Measurements from ENCODE around the gene ZNF618. TPM values are rescaled to one million over a fixed set of nuclear protein-coding genes. Genes with fewer than 3 reads are reported as not detected.

ZNF618 gene
- total and polyA plus RNA-seq, 8 donors = 9.9 to 38.6 (median 34.9) TPM

DNA sequence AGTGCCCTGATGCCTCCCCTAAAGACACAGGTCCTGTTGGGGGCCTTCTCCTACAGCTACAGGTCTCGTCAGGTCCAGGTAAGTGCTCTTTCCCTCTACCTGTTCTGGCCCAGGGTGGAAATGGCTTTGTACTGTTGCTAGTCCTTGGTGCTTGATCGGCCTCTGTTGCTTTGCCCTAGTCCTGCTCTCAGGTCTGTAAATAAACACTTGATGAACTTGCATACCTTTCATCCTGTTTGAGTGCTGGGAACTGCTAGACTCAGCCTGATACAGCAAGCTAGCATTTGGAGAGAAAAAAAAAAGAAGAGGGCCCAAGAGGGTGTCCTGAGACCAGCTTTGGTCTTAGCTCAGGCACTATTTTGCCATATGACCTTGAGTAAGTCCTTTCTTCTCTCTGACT is 21.8 kb upstream of the ZNF618 start:
- intact Hi-C loops (cut with DNase I) = no loop called here
- H3K4me3 ChIP-seq = no peak overlapping the region
- no peaks in the 10 kb centered on the region for H3K9me3 ChIP-seq
- H3K36me3 ChIP-seq = no peaks in the 10 kb centered on the region
- H3K4me1 ChIP-seq = no peaks in the 10 kb centered on the region
- H3K27ac ChIP-seq = no peak overlapping the region
- ATAC-seq (peak; percentile 97), DNase-seq (peak in 1 of 4 donors; percentile 35)
- H3K27me3 ChIP-seq = no peaks in the 10 kb centered on the region
- TF ChIP-seq, protein P1, sequence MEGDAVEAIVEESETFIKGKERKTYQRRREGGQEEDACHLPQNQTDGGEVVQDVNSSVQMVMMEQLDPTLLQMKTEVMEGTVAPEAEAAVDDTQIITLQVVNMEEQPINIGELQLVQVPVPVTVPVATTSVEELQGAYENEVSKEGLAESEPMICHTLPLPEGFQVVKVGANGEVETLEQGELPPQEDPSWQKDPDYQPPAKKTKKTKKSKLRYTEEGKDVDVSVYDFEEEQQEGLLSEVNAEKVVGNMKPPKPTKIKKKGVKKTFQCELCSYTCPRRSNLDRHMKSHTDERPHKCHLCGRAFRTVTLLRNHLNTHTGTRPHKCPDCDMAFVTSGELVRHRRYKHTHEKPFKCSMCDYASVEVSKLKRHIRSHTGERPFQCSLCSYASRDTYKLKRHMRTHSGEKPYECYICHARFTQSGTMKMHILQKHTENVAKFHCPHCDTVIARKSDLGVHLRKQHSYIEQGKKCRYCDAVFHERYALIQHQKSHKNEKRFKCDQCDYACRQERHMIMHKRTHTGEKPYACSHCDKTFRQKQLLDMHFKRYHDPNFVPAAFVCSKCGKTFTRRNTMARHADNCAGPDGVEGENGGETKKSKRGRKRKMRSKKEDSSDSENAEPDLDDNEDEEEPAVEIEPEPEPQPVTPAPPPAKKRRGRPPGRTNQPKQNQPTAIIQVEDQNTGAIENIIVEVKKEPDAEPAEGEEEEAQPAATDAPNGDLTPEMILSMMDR (IDR thresholded peaks at IDR 0.05) = no peak

DNA sequence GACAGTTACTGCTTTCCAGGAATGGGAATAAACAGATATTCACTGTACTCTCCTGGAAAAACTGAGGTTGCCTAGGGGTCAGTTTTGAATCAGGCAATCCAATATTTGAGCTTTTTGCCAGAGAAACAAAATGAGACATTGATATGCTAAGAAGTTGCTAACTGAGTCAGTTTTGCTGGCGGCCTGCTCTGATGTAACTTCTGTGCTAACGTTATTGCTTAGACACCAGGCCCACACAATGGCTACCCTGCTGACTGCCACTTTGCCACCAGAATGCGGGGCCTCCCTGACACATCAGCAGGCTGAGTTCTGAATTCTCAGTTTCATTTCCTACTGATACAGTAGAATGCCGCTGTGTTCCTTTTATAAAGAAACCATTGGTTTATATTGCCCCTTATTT is 18.2 kb upstream of the ZNF618 start:
- ATAC-seq (peak; percentile 26), DNase-seq (peak in 1 of 4 donors; percentile 53)
- no peaks in the 10 kb centered on the region for H3K9me3 ChIP-seq
- H3K36me3 ChIP-seq = no peaks in the 10 kb centered on the region
- H3K27ac ChIP-seq = no peak overlapping the region
- H3K4me1 ChIP-seq = no peaks in the 10 kb centered on the region
- TF ChIP-seq, protein P1 (IDR thresholded peaks at IDR 0.05) = no peak
- intact Hi-C loops (cut with DNase I) = no loop called here
- no peaks in the 10 kb centered on the region for H3K27me3 ChIP-seq
- H3K4me3 ChIP-seq = no peak overlapping the region

DNA sequence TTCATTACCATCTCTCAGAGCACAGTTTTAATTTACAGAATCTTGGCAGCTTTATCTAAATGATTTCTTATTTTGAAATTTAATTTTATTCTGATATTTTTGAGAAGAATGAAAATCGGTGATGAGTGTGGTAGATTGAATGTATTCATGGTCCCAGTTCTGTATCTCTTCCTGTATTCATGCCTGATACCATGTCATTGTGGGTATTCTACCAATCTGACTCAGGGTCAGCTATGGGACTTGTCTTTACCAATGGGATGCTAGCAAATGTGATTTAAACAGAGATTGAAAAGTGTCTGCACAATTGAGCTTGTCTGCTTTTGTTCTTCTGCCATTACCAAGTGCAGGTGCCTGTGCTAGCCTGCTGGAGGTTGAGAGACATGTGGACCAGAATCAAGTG is 17.8 kb upstream of the ZNF618 start:
- TF ChIP-seq, protein P1 (IDR thresholded peaks at IDR 0.05) = no peak
- no peak for ATAC-seq
- Histone ChIP-seq H3K36me3 (no peaks in the 10 kb centered on the region), H3K27me3 (no peaks in the 10 kb centered on the region), H3K4me1 (no peaks in the 10 kb centered on the region), H3K27ac (no peak overlapping the region), H3K9me3 (no peaks in the 10 kb centered on the region), H3K4me3 (no peak overlapping the region)
- intact Hi-C loops (cut with DNase I) = no loop called here
- no peak for DNase-seq

DNA sequence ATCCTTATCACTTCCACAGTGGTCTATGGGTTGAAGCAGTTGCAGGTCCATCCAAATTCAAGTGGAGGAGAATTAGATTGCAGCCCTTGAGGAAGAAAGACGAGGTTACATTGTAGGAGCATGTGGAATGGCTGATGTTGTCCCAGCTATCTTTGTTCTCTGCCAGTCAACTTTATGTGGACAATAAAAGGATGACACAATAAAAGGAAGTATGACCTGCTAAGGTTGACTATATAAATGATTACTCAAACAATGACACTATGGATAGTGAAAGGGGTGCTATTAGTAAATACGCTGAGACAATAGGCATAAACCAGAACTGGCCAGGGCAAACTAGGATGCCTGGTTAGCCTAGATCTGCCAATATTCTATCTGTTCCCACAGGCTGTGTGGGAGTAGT is 12.8 kb upstream of the ZNF618 start:
- Histone ChIP-seq H3K36me3 (no peaks in the 10 kb centered on the region), H3K27ac (no peak overlapping the region), H3K9me3 (no peaks in the 10 kb centered on the region), H3K4me1 (no peaks in the 10 kb centered on the region), H3K27me3 (no peaks in the 10 kb centered on the region), H3K4me3 (no peak overlapping the region)
- no peak for ATAC-seq
- no peak for DNase-seq
- TF ChIP-seq, protein P1 (IDR thresholded peaks at IDR 0.05) = no peak
- intact Hi-C loops (cut with DNase I) = no loop called here

DNA sequence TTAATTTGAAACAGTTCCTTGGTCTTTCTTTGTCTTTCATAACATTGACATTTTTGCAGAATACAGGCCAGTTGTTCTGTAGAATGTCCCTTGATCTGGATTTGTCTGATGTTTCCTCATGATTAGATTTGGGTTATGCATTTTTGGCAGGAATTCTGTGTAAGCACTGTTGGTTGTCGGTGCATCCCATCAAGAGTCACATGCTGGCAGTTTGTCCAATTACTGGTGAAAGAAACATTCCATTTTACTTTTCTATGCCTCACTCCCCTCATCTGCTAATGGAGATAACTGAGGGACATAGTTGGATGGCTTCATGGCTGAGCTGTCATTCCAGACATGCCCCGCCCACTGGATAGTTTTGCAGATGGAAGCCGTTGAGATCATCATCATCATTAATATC is 7.6 kb upstream of the ZNF618 start:
- ATAC-seq (no peak), DNase-seq (no peak)
- H3K4me3 ChIP-seq = no peak overlapping the region
- no peak overlapping the region for H3K27ac ChIP-seq
- TF ChIP-seq, protein P1 (IDR thresholded peaks at IDR 0.05) = no peak
- H3K36me3 ChIP-seq = no peaks in the 10 kb centered on the region
- intact Hi-C loops (cut with DNase I) = no loop called here
- no peaks in the 10 kb centered on the region for H3K4me1 ChIP-seq
- no peaks in the 10 kb centered on the region for H3K9me3 ChIP-seq
- no peaks in the 10 kb centered on the region for H3K27me3 ChIP-seq

Measured in left lung (tissue), 10 donors.